GM23338 (cell line): ENCODE data around the gene RAB34. TPM values are rescaled to one million over a fixed set of nuclear protein-coding genes. Genes with fewer than 3 reads are reported as not detected.

Source experiments
- ATAC-seq: fragments of 200-7000 bp; cut with Tn5 transposase; 3 replicates; pipeline ENCODE4 v1.9.1; 2020
- DNase-seq: peaks from one replicate; pipeline ENCODE4 v3.0.0-alpha.2; 2015; ENCODE audit warnings: low spot score
- H2AFZ ChIP-seq: fragments of 200-600 bp; sonication (generic); 2 replicates; pipeline ENCODE4 v1.8.0; 2016; ENCODE audit warnings: antibody characterized with exemption, mild to moderate bottlenecking, moderate library complexity
- H3F3A ChIP-seq: fragments of 200-600 bp; sonication (generic); replicated peaks from 2 replicates; pipeline ENCODE4 v1.8.0; 2017; ENCODE audit warnings: antibody characterized with exemption, mixed run types, low read depth
- H3K27ac ChIP-seq: fragments of 200-600 bp; sonication (generic); 2 replicates; pipeline ENCODE4 v1.6.1; 2016; ENCODE audit warnings: low read depth
- H3K27me3 ChIP-seq: fragments of 200-600 bp; sonication (generic); 2 replicates; pipeline ENCODE4 v1.8.0; 2016; ENCODE audit warnings: mild to moderate bottlenecking, mixed run types, moderate library complexity; ENCODE audit not compliant: insufficient read depth
- H3K36me3 ChIP-seq: fragments of 200-600 bp; sonication (generic); 2 replicates; pipeline ENCODE4 v1.8.0; 2016; ENCODE audit warnings: mild to moderate bottlenecking; ENCODE audit not compliant: insufficient read depth
- H3K4me1 ChIP-seq: fragments of 200-600 bp; sonication (generic); 2 replicates; pipeline ENCODE4 v1.8.0; 2016; ENCODE audit warnings: mild to moderate bottlenecking, moderate library complexity; ENCODE audit not compliant: insufficient read depth
- H3K4me2 ChIP-seq: fragments of 200-600 bp; sonication (generic); 2 replicates; pipeline ENCODE4 v1.7.1; 2017; ENCODE audit warnings: mixed run types
- H3K4me3 ChIP-seq: fragments of 200-600 bp; sonication (generic); 2 replicates; pipeline ENCODE4 v1.6.1; 2016; ENCODE audit warnings: mixed run types
- H3K79me2 ChIP-seq: fragments of 200-600 bp; sonication (generic); replicated peaks from 2 replicates; pipeline ENCODE4 v1.8.0; 2017; ENCODE audit warnings: mild to moderate bottlenecking; ENCODE audit not compliant: insufficient read depth
- H3K9me2 ChIP-seq: fragments of 200-600 bp; sonication (generic); 2 replicates; pipeline ENCODE4 v1.8.0; 2017; ENCODE audit not compliant: insufficient read depth
- H4K20me1 ChIP-seq: fragments of 200-600 bp; sonication (generic); replicated peaks from 2 replicates; pipeline ENCODE4 v1.8.0; 2017; ENCODE audit warnings: mild to moderate bottlenecking; ENCODE audit not compliant: insufficient read depth
- H3K27ac Mint-ChIP-seq: 2 replicates; pipeline ENCODE4 v1.8.0; 2020; ENCODE audit warnings: inconsistent platforms, mild to moderate bottlenecking, moderate library complexity, mixed read lengths
- H3K27me3 Mint-ChIP-seq: 3 replicates; pipeline ENCODE4 v1.8.0; 2022; ENCODE audit warnings: low read depth, mild to moderate bottlenecking, moderate library complexity, mixed read lengths, inconsistent platforms; ENCODE audit not compliant: insufficient read depth, poor library complexity
- H3K36me3 Mint-ChIP-seq: 3 replicates; pipeline ENCODE4 v1.8.0; 2021; ENCODE audit warnings: low read depth, mild to moderate bottlenecking, inconsistent platforms, moderate library complexity, mixed read lengths
- H3K4me1 Mint-ChIP-seq: 3 replicates; pipeline ENCODE4 v1.8.0; 2020; ENCODE audit warnings: mild to moderate bottlenecking, inconsistent platforms, mixed read lengths
- H3K4me3 Mint-ChIP-seq: 3 replicates; pipeline ENCODE4 v1.8.0; 2021; ENCODE audit warnings: moderate library complexity, mild to moderate bottlenecking, inconsistent platforms, mixed read lengths
- H3K9me3 Mint-ChIP-seq: 3 replicates; pipeline ENCODE4 v1.8.0; 2020; ENCODE audit warnings: moderate library complexity, mild to moderate bottlenecking, inconsistent platforms, mixed read lengths
- CREB1 ChIP-seq: fragments of 250-450 bp; sonication (Bioruptor Pico); IDR thresholded peaks from 2 replicates; pipeline ENCODE4 v1.5.0; 2020; ENCODE audit warnings: low read depth, mild to moderate bottlenecking, moderate library complexity
- CTCF ChIP-seq, 2 experiments: fragments of 200-600 bp in 1 of 2; sonication (generic) in 1 of 2; conservative IDR thresholded peaks; 2 replicates each; pipeline versions ENCODE4 v1.5.1 to v1.6.1; 2016 to 2017; ENCODE audit warnings: antibody characterized with exemption in 2 of 2, low read depth in 2 of 2, mild to moderate bottlenecking in 2 of 2, moderate library complexity in 1 of 2
- EZH2 ChIP-seq: fragments of 200-600 bp; sonication (generic); IDR thresholded peaks from one replicate; pipeline ENCODE4 v1.8.0; 2017; ENCODE audit warnings: antibody characterized with exemption, mild to moderate bottlenecking, low read depth; ENCODE audit not compliant: unreplicated experiment
- EZH2phosphoT487 ChIP-seq: fragments of 200-600 bp; sonication (generic); IDR thresholded peaks from one replicate; pipeline ENCODE4 v1.8.1; 2018; ENCODE audit warnings: antibody characterized with exemption; ENCODE audit not compliant: unreplicated experiment
- NANOG ChIP-seq: IDR thresholded peaks from 2 replicates; pipeline ENCODE4 v1.6.1; 2016; ENCODE audit warnings: antibody characterized with exemption, borderline replicate concordance
- POLR2AphosphoS5 ChIP-seq: IDR thresholded peaks from 2 replicates; pipeline ENCODE4 v1.6.1; 2016; ENCODE audit warnings: antibody characterized with exemption, low read depth
- STAT1 ChIP-seq: IDR thresholded peaks from one replicate; pipeline ENCODE4 v1.6.1; 2016; ENCODE audit warnings: antibody characterized with exemption; ENCODE audit not compliant: unreplicated experiment
- ZNF114 ChIP-seq: fragments of 250-450 bp; sonication (Bioruptor Pico); IDR thresholded peaks from 2 replicates; pipeline ENCODE4 v1.5.0; 2020; ENCODE audit warnings: mild to moderate bottlenecking, moderate library complexity
- ZNF331 ChIP-seq: fragments of 250-450 bp; sonication (Bioruptor Pico); IDR thresholded peaks from 2 replicates; pipeline ENCODE4 v1.5.0; 2020; ENCODE audit warnings: low read depth, mild to moderate bottlenecking, moderate library complexity
- polyA plus RNA-seq: library from polyadenylated mRNA; unstranded; fragments of >200 nt; fragmentation: Nextera tagmentation; extraction: Ambion mirVana; gene quantifications from 2 replicates; pipeline ENCODE4 v1.2.1, GENCODE V29; 2016
- total RNA-seq: library from RNA; depleted of rRNA; stranded (reverse); fragments of >200 nt; shearing (Covaris generic); gene quantifications from 2 replicates; pipeline ENCODE4 v1.2.3, GENCODE V29; 2014
- TF ChIP-seq, protein P1 (sequence below): IDR thresholded peaks from one replicate; pipeline ENCODE4 v1.6.1; 2018; ENCODE audit warnings: antibody characterized with exemption; ENCODE audit not compliant: unreplicated experiment

Gene RAB34
- total and polyA plus RNA-seq, 2 experiments from 2014 or later = 184 to 394 TPM

- Histone ChIP-seq H3K27ac (no peak overlapping the region), H2AFZ (no peak overlapping the region), H3K27me3 (no peaks in the 10 kb centered on the region), H3K9me2 (no peaks in the 10 kb centered on the region), H3F3A (peaks cover 13% of the 10 kb centered on the region), H4K20me1 (peaks cover 4% of the 10 kb centered on the region), H3K4me2 (no peak overlapping the region), H3K36me3 (peaks cover 23% of the 10 kb centered on the region), H3K79me2 (no peaks in the 10 kb centered on the region), H3K4me3 (no peak overlapping the region), H3K4me1 (peaks cover 3% of the 10 kb centered on the region; the same call in 1 of the 2 replicates)
- Mint-ChIP-seq H3K36me3 (peaks cover 69% of the 10 kb centered on the region), H3K27ac (peak overlapping the region; percentile 77; the same call in 1 of the 2 replicates), H3K27me3 (peaks cover 21% of the 10 kb centered on the region), H3K9me3 (no peaks in the 10 kb centered on the region), H3K4me1 (peaks cover 36% of the 10 kb centered on the region), H3K4me3 (no peak overlapping the region; the same call in 2 of the 3 replicates)
- ATAC-seq (no peak), DNase-seq (no peak)
- TF ChIP-seq STAT1 (no peak), EZH2 (no peak), NANOG (no peak), POLR2AphosphoS5 (no peak), ZNF331 (CRISPR knock-in tag) (no peak), ZNF114 (no peak), EZH2phosphoT487 (no peak), CTCF (conservative IDR thresholded peaks at IDR 0.05; ENCODE audit: low read depth in 2 of 2) (no peak), CREB1 (CRISPR knock-in tag) (no peak)
- TF ChIP-seq, protein P1, sequence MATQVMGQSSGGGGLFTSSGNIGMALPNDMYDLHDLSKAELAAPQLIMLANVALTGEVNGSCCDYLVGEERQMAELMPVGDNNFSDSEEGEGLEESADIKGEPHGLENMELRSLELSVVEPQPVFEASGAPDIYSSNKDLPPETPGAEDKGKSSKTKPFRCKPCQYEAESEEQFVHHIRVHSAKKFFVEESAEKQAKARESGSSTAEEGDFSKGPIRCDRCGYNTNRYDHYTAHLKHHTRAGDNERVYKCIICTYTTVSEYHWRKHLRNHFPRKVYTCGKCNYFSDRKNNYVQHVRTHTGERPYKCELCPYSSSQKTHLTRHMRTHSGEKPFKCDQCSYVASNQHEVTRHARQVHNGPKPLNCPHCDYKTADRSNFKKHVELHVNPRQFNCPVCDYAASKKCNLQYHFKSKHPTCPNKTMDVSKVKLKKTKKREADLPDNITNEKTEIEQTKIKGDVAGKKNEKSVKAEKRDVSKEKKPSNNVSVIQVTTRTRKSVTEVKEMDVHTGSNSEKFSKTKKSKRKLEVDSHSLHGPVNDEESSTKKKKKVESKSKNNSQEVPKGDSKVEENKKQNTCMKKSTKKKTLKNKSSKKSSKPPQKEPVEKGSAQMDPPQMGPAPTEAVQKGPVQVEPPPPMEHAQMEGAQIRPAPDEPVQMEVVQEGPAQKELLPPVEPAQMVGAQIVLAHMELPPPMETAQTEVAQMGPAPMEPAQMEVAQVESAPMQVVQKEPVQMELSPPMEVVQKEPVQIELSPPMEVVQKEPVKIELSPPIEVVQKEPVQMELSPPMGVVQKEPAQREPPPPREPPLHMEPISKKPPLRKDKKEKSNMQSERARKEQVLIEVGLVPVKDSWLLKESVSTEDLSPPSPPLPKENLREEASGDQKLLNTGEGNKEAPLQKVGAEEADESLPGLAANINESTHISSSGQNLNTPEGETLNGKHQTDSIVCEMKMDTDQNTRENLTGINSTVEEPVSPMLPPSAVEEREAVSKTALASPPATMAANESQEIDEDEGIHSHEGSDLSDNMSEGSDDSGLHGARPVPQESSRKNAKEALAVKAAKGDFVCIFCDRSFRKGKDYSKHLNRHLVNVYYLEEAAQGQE = no peak
Measured at GRCh38 chr17:28702026-28702751, 15.5 kb downstream of the RAB34 start.
